GM12878 (cell line): ENCODE results near the gene SLC25A15.

ENCODE experiments used
- ATF2 ChIP-seq: IDR thresholded peaks from 2 replicates; pipeline ENCODE4 v1.6.1; 2012; ENCODE audit warnings: low read length, inconsistent platforms
- BHLHE40 ChIP-seq, 2 experiments: fragments of 450-650 bp in 1 of 2; IDR thresholded peaks; 2 replicates each; pipeline ENCODE4 v1.6.1; 2011 to 2017; ENCODE audit warnings: low read depth in 2 of 2, borderline replicate concordance in 1 of 2, improper control_type of control experiment in 1 of 2, low read length in 1 of 2, mild to moderate bottlenecking in 1 of 2
- CEBPB ChIP-seq, 2 experiments: fragments of 150-350 bp in 1 of 2; IDR thresholded peaks; 2 replicates each; pipeline ENCODE4 v1.6.1; 2012 to 2014; ENCODE audit warnings: low read depth in 2 of 2, low read length in 2 of 2, borderline replicate concordance in 1 of 2, inconsistent platforms in 1 of 2
- EP300 ChIP-seq, 2 experiments: fragments of 150-350 bp in 1 of 2; IDR thresholded peaks; 2 replicates each; pipeline ENCODE4 v1.6.1; 2011 to 2012; ENCODE audit warnings: low read depth in 2 of 2, low read length in 2 of 2, borderline replicate concordance in 1 of 2, improper control_type of control experiment in 1 of 2, inconsistent platforms in 1 of 2; ENCODE audit not compliant: control insufficient read depth in 1 of 2
- RAD21 ChIP-seq: IDR thresholded peaks from 2 replicates; pipeline ENCODE4 v1.6.1; 2011; ENCODE audit warnings: mild to moderate bottlenecking, low read depth, low read length, moderate library complexity; ENCODE audit not compliant: insufficient read depth
- RFX5 ChIP-seq: IDR thresholded peaks from 2 replicates; pipeline ENCODE4 v1.6.1; 2011; ENCODE audit warnings: low read depth, low read length, improper control_type of control experiment
- SMAD1 ChIP-seq: fragments of 450-650 bp; IDR thresholded peaks from 2 replicates; pipeline ENCODE4 v1.6.1; 2018; ENCODE audit warnings: mild to moderate bottlenecking, low read depth; ENCODE audit not compliant: partially characterized antibody
- TAF1 ChIP-seq: IDR thresholded peaks from 2 replicates; pipeline ENCODE4 v1.6.1; 2011; ENCODE audit warnings: mild to moderate bottlenecking, low read depth, low read length, borderline replicate concordance
- TF ChIP-seq, protein P1 (sequence below): fragments of 450-650 bp; IDR thresholded peaks from 2 replicates; pipeline ENCODE4 v1.6.1; 2018; ENCODE audit warnings: mild to moderate bottlenecking, low read depth, moderate library complexity; ENCODE audit not compliant: partially characterized antibody
- TF ChIP-seq, protein P2 (sequence below), 3 experiments: IDR thresholded peaks in 2 of 3; conservative IDR thresholded peaks in 1 of 3; 2 replicates each; pipeline ENCODE4 v1.5.1; 2011; ENCODE audit warnings: low read depth in 3 of 3, low read length in 3 of 3, mild to moderate bottlenecking in 3 of 3, control low read depth in 2 of 3, moderate library complexity in 2 of 3, inconsistent platforms in 1 of 3, mixed read lengths in 1 of 3; ENCODE audit not compliant: control insufficient read depth in 2 of 3, insufficient read depth in 1 of 3; ENCODE audit errors: extremely low read depth in 1 of 3
- TF ChIP-seq, protein P3 (sequence below): IDR thresholded peaks from 2 replicates; pipeline ENCODE4 v1.6.1; 2011; ENCODE audit warnings: low read depth, mild to moderate bottlenecking, low read length, moderate library complexity, borderline replicate concordance; ENCODE audit errors: extremely low read depth

GRCh38 chr13:40755082-40755700, 34.2 kb upstream of the SLC25A15 start:
- TF ChIP-seq TAF1 (no peak), ATF2 (no peak), CEBPB (IDR thresholded peaks at IDR 0.05; ENCODE audit: borderline replicate concordance in 1 of 2, low read depth in 2 of 2, low read length in 2 of 2) (no peak), EP300 (IDR thresholded peaks at IDR 0.05; ENCODE audit: borderline replicate concordance in 1 of 2, control insufficient read depth in 1 of 2, low read depth in 2 of 2, low read length in 2 of 2) (no peak), RFX5 (no peak), RAD21 (no peak), BHLHE40 (IDR thresholded peaks at IDR 0.05; ENCODE audit: borderline replicate concordance in 1 of 2, low read depth in 2 of 2, low read length in 1 of 2) (no peak), SMAD1 (no peak)
- TF ChIP-seq, protein P1, sequence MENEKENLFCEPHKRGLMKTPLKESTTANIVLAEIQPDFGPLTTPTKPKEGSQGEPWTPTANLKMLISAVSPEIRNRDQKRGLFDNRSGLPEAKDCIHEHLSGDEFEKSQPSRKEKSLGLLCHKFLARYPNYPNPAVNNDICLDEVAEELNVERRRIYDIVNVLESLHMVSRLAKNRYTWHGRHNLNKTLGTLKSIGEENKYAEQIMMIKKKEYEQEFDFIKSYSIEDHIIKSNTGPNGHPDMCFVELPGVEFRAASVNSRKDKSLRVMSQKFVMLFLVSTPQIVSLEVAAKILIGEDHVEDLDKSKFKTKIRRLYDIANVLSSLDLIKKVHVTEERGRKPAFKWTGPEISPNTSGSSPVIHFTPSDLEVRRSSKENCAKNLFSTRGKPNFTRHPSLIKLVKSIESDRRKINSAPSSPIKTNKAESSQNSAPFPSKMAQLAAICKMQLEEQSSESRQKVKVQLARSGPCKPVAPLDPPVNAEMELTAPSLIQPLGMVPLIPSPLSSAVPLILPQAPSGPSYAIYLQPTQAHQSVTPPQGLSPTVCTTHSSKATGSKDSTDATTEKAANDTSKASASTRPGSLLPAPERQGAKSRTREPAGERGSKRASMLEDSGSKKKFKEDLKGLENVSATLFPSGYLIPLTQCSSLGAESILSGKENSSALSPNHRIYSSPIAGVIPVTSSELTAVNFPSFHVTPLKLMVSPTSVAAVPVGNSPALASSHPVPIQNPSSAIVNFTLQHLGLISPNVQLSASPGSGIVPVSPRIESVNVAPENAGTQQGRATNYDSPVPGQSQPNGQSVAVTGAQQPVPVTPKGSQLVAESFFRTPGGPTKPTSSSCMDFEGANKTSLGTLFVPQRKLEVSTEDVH: no peak
- TF ChIP-seq, protein P2, sequence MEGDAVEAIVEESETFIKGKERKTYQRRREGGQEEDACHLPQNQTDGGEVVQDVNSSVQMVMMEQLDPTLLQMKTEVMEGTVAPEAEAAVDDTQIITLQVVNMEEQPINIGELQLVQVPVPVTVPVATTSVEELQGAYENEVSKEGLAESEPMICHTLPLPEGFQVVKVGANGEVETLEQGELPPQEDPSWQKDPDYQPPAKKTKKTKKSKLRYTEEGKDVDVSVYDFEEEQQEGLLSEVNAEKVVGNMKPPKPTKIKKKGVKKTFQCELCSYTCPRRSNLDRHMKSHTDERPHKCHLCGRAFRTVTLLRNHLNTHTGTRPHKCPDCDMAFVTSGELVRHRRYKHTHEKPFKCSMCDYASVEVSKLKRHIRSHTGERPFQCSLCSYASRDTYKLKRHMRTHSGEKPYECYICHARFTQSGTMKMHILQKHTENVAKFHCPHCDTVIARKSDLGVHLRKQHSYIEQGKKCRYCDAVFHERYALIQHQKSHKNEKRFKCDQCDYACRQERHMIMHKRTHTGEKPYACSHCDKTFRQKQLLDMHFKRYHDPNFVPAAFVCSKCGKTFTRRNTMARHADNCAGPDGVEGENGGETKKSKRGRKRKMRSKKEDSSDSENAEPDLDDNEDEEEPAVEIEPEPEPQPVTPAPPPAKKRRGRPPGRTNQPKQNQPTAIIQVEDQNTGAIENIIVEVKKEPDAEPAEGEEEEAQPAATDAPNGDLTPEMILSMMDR (IDR thresholded peaks at IDR 0.05 in 2 of 3, conservative IDR thresholded peaks at IDR 0.05 in 1 of 3; ENCODE audit: control insufficient read depth in 2 of 3, extremely low read depth in 1 of 3, insufficient read depth in 1 of 3, low read depth in 3 of 3, low read length in 3 of 3): no peak
- TF ChIP-seq, protein P3, sequence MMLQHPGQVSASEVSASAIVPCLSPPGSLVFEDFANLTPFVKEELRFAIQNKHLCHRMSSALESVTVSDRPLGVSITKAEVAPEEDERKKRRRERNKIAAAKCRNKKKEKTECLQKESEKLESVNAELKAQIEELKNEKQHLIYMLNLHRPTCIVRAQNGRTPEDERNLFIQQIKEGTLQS: no peak
